H1 (cell line): ENCODE results near the gene STIL. TPM values are rescaled to one million over a fixed set of nuclear protein-coding genes. Genes with fewer than 3 reads are reported as not detected.

ENCODE experiments used
- CTCF ChIA-PET: fragments of 300-600 bp; sonication (Branson Sonifier 250); formaldehyde crosslinking; loops from one replicate; lab custom pipeline; 2021; ENCODE audit not compliant: partially characterized antibody; lab: Charles Lee
- POLR2A ChIA-PET: fragments of 300-600 bp; sonication (Branson Sonifier 250); formaldehyde crosslinking; loops from one replicate; lab custom pipeline; 2021; ENCODE audit warnings: inconsistent platforms; ENCODE audit not compliant: partially characterized antibody; lab: Charles Lee
- DNase-seq, 2 experiments: peaks; one replicate each; pipeline versions ENCODE4 v3.0.0 to v3.0.0-alpha.2; 2010 to 2022; ENCODE audit warnings: low spot score in 2 of 2, low read depth in 1 of 2, mixed read lengths in 1 of 2
- FAIRE-seq: peaks from 2 replicates; lab custom pipeline; 2011; peaks lifted over from hg19 to GRCh38; lab: Jason Lieb, UNC
- H2AFZ ChIP-seq: 2 replicates; pipeline ENCODE4 v1.8.1; 2012; ENCODE audit warnings: low read length, inconsistent platforms
- H2AK5ac ChIP-seq: 2 replicates; pipeline ENCODE4 v1.6.1; 2013; ENCODE audit warnings: low read depth, low read length
- H2BK120ac ChIP-seq: replicated peaks from 2 replicates; pipeline ENCODE3; 2013; ENCODE audit warnings: low read depth, low read length, inconsistent platforms
- H2BK12ac ChIP-seq: 2 replicates; pipeline ENCODE4 v1.6.1; 2013; ENCODE audit warnings: low read depth, low read length
- H2BK15ac ChIP-seq: 2 replicates; pipeline ENCODE4 v1.6.1; 2013; ENCODE audit warnings: low read length
- H2BK20ac ChIP-seq: 2 replicates; pipeline ENCODE4 v1.6.1; 2013; ENCODE audit warnings: low read length
- H2BK5ac ChIP-seq: 2 replicates; pipeline ENCODE4 v1.6.1; 2013; ENCODE audit warnings: low read depth, low read length
- H3K14ac ChIP-seq: 2 replicates; pipeline ENCODE4 v1.6.1; 2013; ENCODE audit warnings: inconsistent platforms; ENCODE audit not compliant: insufficient read length
- H3K18ac ChIP-seq: 2 replicates; pipeline ENCODE4 v1.6.1; 2013; ENCODE audit warnings: low read length; ENCODE audit errors: extremely low read depth
- H3K23ac ChIP-seq: 2 replicates; pipeline ENCODE4 v1.6.1; 2013; ENCODE audit warnings: inconsistent platforms; ENCODE audit not compliant: insufficient read length
- H3K23me2 ChIP-seq: 2 replicates; pipeline ENCODE4 v1.6.1; 2013; ENCODE audit warnings: low read depth, low read length
- H3K27ac ChIP-seq: 2 replicates; pipeline ENCODE4 v1.6.1; 2011; ENCODE audit warnings: low read depth, low read length, inconsistent platforms
- H3K27me3 ChIP-seq, 4 experiments: replicated peaks in 1 of 4; 1 replicate in 1 of 4; 2 replicates in 3 of 4; pipeline versions ENCODE4 v1.6.1 to v1.8.1; 2011 to 2013; ENCODE audit warnings: low read length in 3 of 4, mild to moderate bottlenecking in 3 of 4, inconsistent platforms in 2 of 4, mixed read lengths in 2 of 4, moderate library complexity in 1 of 4; ENCODE audit not compliant: control insufficient read depth in 3 of 4, insufficient read depth in 3 of 4; ENCODE audit errors: extremely low read depth in 1 of 4
- H3K36me3 ChIP-seq, 4 experiments: 2 replicates each; pipeline versions ENCODE4 v1.6.1 to v1.8.1; 2011 to 2013; ENCODE audit warnings: mild to moderate bottlenecking in 4 of 4, low read length in 3 of 4, moderate library complexity in 2 of 4, control low read depth in 1 of 4, inconsistent platforms in 1 of 4; ENCODE audit not compliant: insufficient read depth in 4 of 4, control insufficient read depth in 2 of 4
- H3K4ac ChIP-seq: replicated peaks from 2 replicates; pipeline ENCODE3; 2013; ENCODE audit warnings: low read length, low read depth, mixed read lengths, inconsistent platforms; ENCODE audit not compliant: insufficient read length
- H3K4me1 ChIP-seq, 4 experiments: replicated peaks in 1 of 4; 1 replicate in 1 of 4; 2 replicates in 3 of 4; pipeline versions ENCODE4 v1.6.1 to v1.8.1; 2011 to 2013; ENCODE audit warnings: low read length in 3 of 4, inconsistent platforms in 2 of 4, mixed read lengths in 1 of 4; ENCODE audit not compliant: insufficient read depth in 4 of 4, control insufficient read depth in 3 of 4
- H3K4me2 ChIP-seq, 2 experiments: 2 replicates each; pipeline versions ENCODE4 v1.6.1 to v1.8.1; 2011 to 2013; ENCODE audit warnings: low read depth in 2 of 2, low read length in 2 of 2, control low read depth in 1 of 2, inconsistent platforms in 1 of 2, mild to moderate bottlenecking in 1 of 2; ENCODE audit not compliant: insufficient read depth in 1 of 2
- H3K4me3 ChIP-seq, 4 experiments: fragments of 200-600, 300-600 bp in 1 of 4; sonication (generic), shearing (Covaris generic), sonication (Bioruptor Twin) in 1 of 4; 2 replicates each; pipeline versions ENCODE4 v1.5.1 to v1.8.1; 2011 to 2016; ENCODE audit warnings: low read length in 4 of 4, low read depth in 3 of 4, control low read depth in 2 of 4, inconsistent platforms in 2 of 4, mild to moderate bottlenecking in 2 of 4, mixed read lengths in 1 of 4, moderate library complexity in 1 of 4; ENCODE audit not compliant: insufficient read depth in 2 of 4; ENCODE audit errors: extremely low read depth in 1 of 4
- H3K56ac ChIP-seq: replicated peaks from 2 replicates; pipeline ENCODE3; 2013; ENCODE audit warnings: low read depth, mild to moderate bottlenecking, mixed read lengths, low read length, inconsistent platforms; ENCODE audit not compliant: insufficient read length
- H3K79me1 ChIP-seq: 2 replicates; pipeline ENCODE4 v1.6.1; 2013; ENCODE audit warnings: low read depth, low read length, control low read depth
- H3K79me2 ChIP-seq, 2 experiments: 2 replicates each; pipeline versions ENCODE4 v1.6.1 to v1.8.1; 2012 to 2013; ENCODE audit warnings: low read length in 2 of 2, mild to moderate bottlenecking in 2 of 2, inconsistent platforms in 1 of 2; ENCODE audit not compliant: insufficient read depth in 2 of 2, control insufficient read depth in 1 of 2
- H3K9ac ChIP-seq, 4 experiments: replicated peaks in 1 of 4; 1 replicate in 1 of 4; 2 replicates in 3 of 4; pipeline versions ENCODE4 v1.6.1 to v1.8.1; 2011 to 2013; ENCODE audit warnings: low read depth in 3 of 4, low read length in 3 of 4, control low read depth in 2 of 4, mild to moderate bottlenecking in 2 of 4, moderate library complexity in 2 of 4, inconsistent platforms in 1 of 4; ENCODE audit errors: extremely low read depth in 1 of 4
- H3K9me3 ChIP-seq, 2 experiments: 2 replicates each; pipeline versions ENCODE4 v1.6.1 to v1.8.1; 2012 to 2013; ENCODE audit warnings: mild to moderate bottlenecking in 2 of 2, moderate library complexity in 2 of 2, control low read depth in 1 of 2, inconsistent platforms in 1 of 2, low read depth in 1 of 2, low read length in 1 of 2, mixed read lengths in 1 of 2; ENCODE audit not compliant: insufficient read depth in 2 of 2
- H4K20me1 ChIP-seq, 2 experiments: replicated peaks in 1 of 2; 2 replicates each; pipeline versions ENCODE3 to v1.8.1; 2011 to 2013; ENCODE audit warnings: inconsistent platforms in 2 of 2, low read length in 2 of 2, mild to moderate bottlenecking in 1 of 2; ENCODE audit not compliant: insufficient read depth in 2 of 2, control insufficient read depth in 1 of 2
- H4K5ac ChIP-seq: 2 replicates; pipeline ENCODE4 v1.6.1; 2013; ENCODE audit warnings: low read length, low read depth, mixed read lengths, inconsistent platforms; ENCODE audit not compliant: insufficient read length
- H4K8ac ChIP-seq: 2 replicates; pipeline ENCODE4 v1.8.0; 2013; ENCODE audit warnings: mild to moderate bottlenecking, moderate library complexity, low read length, inconsistent platforms; ENCODE audit not compliant: insufficient read depth; ENCODE audit errors: extremely low read depth
- H4K91ac ChIP-seq: replicated peaks from 2 replicates; pipeline ENCODE3; 2013; ENCODE audit warnings: low read length, mixed read lengths, inconsistent platforms; ENCODE audit not compliant: insufficient read length
- ATF2 ChIP-seq: IDR thresholded peaks from 2 replicates; pipeline ENCODE4 v1.6.1; 2012; ENCODE audit warnings: low read length, inconsistent platforms
- BCL11A ChIP-seq, 2 experiments: IDR thresholded peaks; one replicate each; pipeline ENCODE4 v1.6.1; 2011; ENCODE audit warnings: low read depth in 2 of 2, low read length in 2 of 2, mild to moderate bottlenecking in 2 of 2
- CBX5 ChIP-seq: fragments of 300-800, 300-1000 bp; sonication (generic); IDR thresholded peaks from 2 replicates; pipeline ENCODE4 v1.7.1; 2016; ENCODE audit warnings: antibody characterized with exemption, low read length, low read depth
- CBX8 ChIP-seq: fragments of 300-800, 300-1000 bp; sonication (generic); IDR thresholded peaks from 2 replicates; pipeline ENCODE4 v1.7.1; 2016; ENCODE audit warnings: low read depth, low read length, borderline replicate concordance
- CHD1 ChIP-seq: IDR thresholded peaks from 2 replicates; pipeline ENCODE4 v1.6.1; 2012; ENCODE audit warnings: low read depth, low read length, improper control_type of control experiment
- CREB1 ChIP-seq: IDR thresholded peaks from 2 replicates; pipeline ENCODE4 v1.6.1; 2012; ENCODE audit warnings: inconsistent platforms
- MAFK ChIP-seq: IDR thresholded peaks from 2 replicates; pipeline ENCODE4 v1.6.1; 2012; ENCODE audit warnings: low read depth, mild to moderate bottlenecking, improper control_type of control experiment, low read length
- POU5F1 ChIP-seq: IDR thresholded peaks from 2 replicates; pipeline ENCODE4 v1.6.1; 2011; ENCODE audit warnings: low read depth, mild to moderate bottlenecking, low read length, moderate library complexity
- RNF2 ChIP-seq: fragments of 200-900, 300-1000 bp; sonication (generic); IDR thresholded peaks from 2 replicates; pipeline ENCODE4 v1.7.1; 2016; ENCODE audit warnings: borderline replicate concordance, low read depth, mild to moderate bottlenecking, antibody characterized with exemption, low read length; ENCODE audit not compliant: poor library complexity, severe bottlenecking; ENCODE audit errors: missing control alignments
- WGBS, 2 experiments: shearing (Covaris generic) in 1 of 2; methylation state at CpG; one replicate each; pipeline versions ENCODE4 v1.1.6 to v1.1.7; 2013 to 2015; ENCODE audit warnings: low lambda C conversion rate in 2 of 2, mixed read lengths in 2 of 2, inconsistent platforms in 1 of 2, low coverage in 1 of 2, missing lambda C conversion rate in 1 of 2; ENCODE audit not compliant: insufficient replicate concordance in 2 of 2, insufficient coverage in 1 of 2, insufficient read length in 1 of 2; ENCODE audit errors: extremely low coverage in 1 of 2, missing lambda C conversion rate in 1 of 2; 5-methylcytosine and 5-hydroxymethylcytosine counted together
- polyA plus RNA-seq, 7 experiments: library from polyadenylated mRNA; depleted of rRNA in 3 of 7; stranded (reverse) in 5 of 7; unstranded in 2 of 7; fragments of >200 nt in 5 of 7; fragments of 200-250 nt in 2 of 7; gene quantifications; 1 replicate in 5 of 7; 2 replicates in 1 of 7; 4 replicates in 1 of 7; pipeline versions ENCODE4 v1.2.1 to v1.2.3, GENCODE V29; 2011 to 2013; ENCODE audit warnings: missing spikeins in 2 of 7, mixed read lengths in 2 of 7
- total RNA-seq: library from RNA; stranded (reverse); fragmentation: NEBNext Ultra II Directional; extraction: Animal tissue kit (Norgen Biotek cat#: 25700); gene quantifications from 2 replicates; pipeline ENCODE4 v1.2.1, GENCODE V29; 2021

STIL gene
- total and polyA plus RNA-seq, 2 of the 8 experiments (the other 6 are each of a cell fraction or from before 2014, with no cell fraction given), result 13.6 to 25.1 TPM

- FAIRE-seq, result no peak
- CTCF ChIA-PET, result interaction anchor here (5.9 kb wide), 1 partner anchor 38 kb away, joined by 30 read pairs; no protein-coding TSS in a partner anchor
- no peak overlapping the region for H3K56ac ChIP-seq
- no peak for TF ChIP-seq POU5F1
- TF ChIP-seq ATF2, result no peak
- TF ChIP-seq CBX5, result no peak
- TF ChIP-seq CBX8, result peak; percentile 100
- TF ChIP-seq CREB1, result 0 out of 2 replicates have a peak, but pooled peaks have one; percentile 18
- TF ChIP-seq MAFK, result no peak
- TF ChIP-seq RNF2, result peak; percentile 100
- no peak for TF ChIP-seq BCL11A (IDR thresholded peaks at IDR 0.05; ENCODE audit: low read depth in 2 of 2, low read length in 2 of 2)
- TF ChIP-seq CHD1, result no peak
These were observed 82.4 kb downstream of the STIL start for GRCh38 chr1:47231301-47232186.

More at GRCh38 chr1:47231301-47232186, 82.4 kb downstream of the STIL start:
- Histone ChIP-seq H3K4ac (peak overlapping the region; percentile 33), H3K23ac (no peak overlapping the region), H4K91ac (peak overlapping the region; percentile 71), H2AK5ac (peak overlapping the region; percentile 68), H2BK15ac (peak overlapping the region; percentile 55; the same call in 1 of the 2 replicates), H2BK20ac (peak overlapping the region; percentile 66; the same call in 1 of the 2 replicates), H3K79me2 (no peaks in the 10 kb centered on the region), H3K27ac (no peak overlapping the region), H3K4me2 (peak overlapping the region; percentile 65 to 97), H2BK5ac (peak overlapping the region; percentile 18; the same call in 1 of the 2 replicates), H3K23me2 (peaks cover 7% of the 10 kb centered on the region), H4K20me1 (peaks cover 2 to 9% of the 10 kb centered on the region in 2 experiments), H3K27me3 (peaks cover 87 to 98% (median 97%) of the 10 kb centered on the region in 4 experiments), H2AFZ (no peak overlapping the region), H3K4me3 (peak overlapping the region; percentile 8 to 59 (median 23); a peak in 7 of 8 replicates), H3K36me3 (no peaks in the 10 kb centered on the region), H3K79me1 (no peaks in the 10 kb centered on the region), H2BK12ac (peak overlapping the region; percentile 97), H4K8ac (peak overlapping the region; percentile 80), H3K9ac (no peak overlapping the region), H3K18ac (peak overlapping the region; percentile 88), H4K5ac (peak overlapping the region; percentile 11), H3K9me3 (no peaks in the 10 kb centered on the region), H3K14ac (no peak overlapping the region), H2BK120ac (no peak overlapping the region), H3K4me1 (peaks cover 11 to 35% (median 25%) of the 10 kb centered on the region in 4 experiments)
- POLR2A ChIA-PET, result interaction anchor here (0.5 kb wide), 1 partner anchor 46 kb away, joined by 3 read pairs; no protein-coding TSS in a partner anchor
- 0% methylated on average over 36 of the region's 62 CpGs; no CpG with 5 or more reads in 1 of the 2 experiments for WGBS, 2 experiments
- DNase-seq, result peak in 1 of 2 experiments; percentile 58
